A549 (cell line): ENCODE measurements around the gene SPATA6L.

Experiments used
- CHD2 ChIP-seq: fragments of 150-350 bp; IDR thresholded peaks from 2 replicates; pipeline ENCODE4 v1.6.1; 2014; ENCODE audit warnings: low read length; ENCODE audit not compliant: partially characterized antibody
- CHD4 ChIP-seq: fragments of 200-600 bp; sonication (generic); IDR thresholded peaks from 2 replicates; pipeline ENCODE4 v1.6.1; 2016; ENCODE audit warnings: antibody characterized with exemption, mild to moderate bottlenecking, borderline replicate concordance
- CTCF ChIP-seq: fragments of >200 bp; sonication (Bioruptor Twin); formaldehyde crosslinking; IDR thresholded peaks from 3 replicates; pipeline ENCODE4 v1.5.1; 2016
- POLR2A ChIP-seq: IDR thresholded peaks from 2 replicates; pipeline ENCODE4 v1.6.1; 2012; ENCODE audit warnings: mild to moderate bottlenecking, low read length
- REST ChIP-seq: fragments of 200-600 bp; sonication (generic); IDR thresholded peaks from 2 replicates; pipeline ENCODE4 v1.6.1; 2016; ENCODE audit warnings: antibody characterized with exemption, mild to moderate bottlenecking, moderate library complexity
- ZFP36 ChIP-seq: fragments of 450-650 bp; IDR thresholded peaks from 2 replicates; pipeline ENCODE4 v1.6.1; 2014; ENCODE audit warnings: borderline replicate concordance; ENCODE audit not compliant: partially characterized antibody
- ZNF302 ChIP-seq: fragments of 250-450 bp; sonication (Bioruptor Pico); IDR thresholded peaks from 2 replicates; pipeline ENCODE4 v1.9.0; 2021; ENCODE audit warnings: inconsistent platforms, mild to moderate bottlenecking, moderate library complexity
- TF ChIP-seq, protein P1 (sequence below): IDR thresholded peaks from 2 replicates; pipeline ENCODE4 v1.6.1; 2012; ENCODE audit warnings: low read depth, borderline replicate concordance

DNA sequence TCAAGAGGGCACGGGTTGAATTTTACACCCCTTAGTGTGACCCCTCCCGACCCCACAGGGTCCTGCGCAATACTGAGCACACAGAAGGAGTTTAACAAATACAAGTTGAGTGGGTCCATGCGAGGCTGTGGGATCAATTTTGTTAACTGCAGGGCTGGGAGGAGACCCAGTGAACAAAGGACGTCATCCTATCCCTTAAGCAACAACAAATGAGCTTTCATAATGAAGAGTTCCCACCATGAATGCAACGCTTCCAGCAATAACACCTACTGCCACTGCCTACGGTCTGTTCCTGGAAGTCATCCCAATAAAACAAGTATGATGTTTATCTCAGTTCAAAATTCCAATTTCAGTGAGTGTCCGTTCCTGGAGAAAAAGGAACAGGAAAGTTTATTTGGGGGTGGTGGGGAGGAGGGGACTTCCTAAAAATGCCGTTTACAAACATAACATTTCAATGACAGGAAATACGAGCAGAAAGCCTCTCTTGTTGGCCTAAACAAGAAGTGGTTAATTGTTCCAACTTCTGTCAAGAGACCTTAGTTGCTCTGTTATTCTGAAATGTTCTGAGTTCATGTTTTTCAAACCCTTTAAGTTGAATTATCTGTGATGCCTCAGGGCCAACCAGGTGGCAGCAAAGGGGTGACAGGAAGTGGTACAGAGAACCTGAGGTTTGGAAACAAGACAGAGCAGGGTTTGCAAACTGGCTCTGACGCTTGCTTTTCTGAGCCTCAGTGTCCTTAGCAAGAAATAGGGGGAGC, 69.9 kb downstream of the SPATA6L start:
- TF ChIP-seq CTCF (no peak), CHD4 (no peak), CHD2 (no peak), POLR2A (no peak), ZFP36 (no peak), REST (no peak), ZNF302 (CRISPR knock-in tag) (no peak)
- TF ChIP-seq, protein P1, sequence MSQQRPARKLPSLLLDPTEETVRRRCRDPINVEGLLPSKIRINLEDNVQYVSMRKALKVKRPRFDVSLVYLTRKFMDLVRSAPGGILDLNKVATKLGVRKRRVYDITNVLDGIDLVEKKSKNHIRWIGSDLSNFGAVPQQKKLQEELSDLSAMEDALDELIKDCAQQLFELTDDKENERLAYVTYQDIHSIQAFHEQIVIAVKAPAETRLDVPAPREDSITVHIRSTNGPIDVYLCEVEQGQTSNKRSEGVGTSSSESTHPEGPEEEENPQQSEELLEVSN = no peak
